ENCODE data around the gene TUBB4B. TPM values are rescaled to one million over a fixed set of nuclear protein-coding genes. Genes with fewer than 3 reads are reported as not detected.

Gene TUBB4B
- total and polyA plus RNA-seq, 2 donors from 2014 or later: 258 to 394 TPM

- H3K4me3 ChIP-seq (ENCODE audit: low read length in 3 of 3): no peak overlapping the region
- H3K36me3 ChIP-seq (ENCODE audit: control insufficient read depth in 2 of 3, insufficient read depth in 3 of 3, low read length in 3 of 3): no peaks in the 10 kb centered on the region
- no peak for FAIRE-seq
- TF ChIP-seq CTCF (IDR thresholded peaks at IDR 0.05; ENCODE audit: borderline replicate concordance, extremely low read depth, insufficient read depth): no peak
- H3K27me3 ChIP-seq (ENCODE audit: control insufficient read depth, insufficient read depth, low read length): no peaks in the 10 kb centered on the region
- no peaks in the 10 kb centered on the region for H3K9me3 ChIP-seq (ENCODE audit: control insufficient read depth in 2 of 3, insufficient read depth in 1 of 3, low read length in 3 of 3)
- no peak overlapping the region for H3K9ac ChIP-seq (ENCODE audit: low read length in 3 of 3)
- DNase-seq: peak in 1 of 5 donors; percentile 71
- intact Hi-C loops (cut with DNase I): no loop called here
- no peak overlapping the region for H3K27ac ChIP-seq (ENCODE audit: low read depth in 2 of 2, low read length in 2 of 2)
- peaks cover 0 to 31% (median 18%) of the 10 kb centered on the region in 3 donors for H3K4me1 ChIP-seq (ENCODE audit: control insufficient read depth in 2 of 3, insufficient read depth in 2 of 3, low read depth in 1 of 3, low read length in 3 of 3)
These were observed 13.1 kb upstream of the TUBB4B start for GRCh38 chr9:137227853-137228505.

GRCh38 chr9:137228506-137228967 lies 12.6 kb upstream of the TUBB4B start:
- TF ChIP-seq CTCF (IDR thresholded peaks at IDR 0.05; ENCODE audit: borderline replicate concordance, extremely low read depth, insufficient read depth): no peak
- no peaks in the 10 kb centered on the region for H3K27me3 ChIP-seq (ENCODE audit: control insufficient read depth, insufficient read depth, low read length)
- H3K9ac ChIP-seq (ENCODE audit: low read length in 3 of 3): no peak overlapping the region
- H3K4me1 ChIP-seq (ENCODE audit: control insufficient read depth in 2 of 3, insufficient read depth in 2 of 3, low read depth in 1 of 3, low read length in 3 of 3): peaks cover 0 to 29% (median 18%) of the 10 kb centered on the region in 3 donors
- H3K4me3 ChIP-seq (ENCODE audit: low read length in 3 of 3): no peak overlapping the region
- DNase-seq (peak in 1 of 5 donors; percentile 63), FAIRE-seq (no peak)
- no peak overlapping the region for H3K27ac ChIP-seq (ENCODE audit: low read depth in 2 of 2, low read length in 2 of 2)
- H3K9me3 ChIP-seq (ENCODE audit: control insufficient read depth in 2 of 3, insufficient read depth in 1 of 3, low read length in 3 of 3): no peaks in the 10 kb centered on the region
- no peaks in the 10 kb centered on the region for H3K36me3 ChIP-seq (ENCODE audit: control insufficient read depth in 2 of 3, insufficient read depth in 3 of 3, low read length in 3 of 3)
- intact Hi-C loops (cut with DNase I): no loop called here

GRCh38 chr9:137228968-137229896 lies 11.9 kb upstream of the TUBB4B start:
- intact Hi-C loops (cut with DNase I): no loop called here
- Histone ChIP-seq H3K9ac (ENCODE audit: low read length in 3 of 3) (no peak overlapping the region), H3K36me3 (ENCODE audit: control insufficient read depth in 2 of 3, insufficient read depth in 3 of 3, low read length in 3 of 3) (no peaks in the 10 kb centered on the region), H3K27me3 (ENCODE audit: control insufficient read depth, insufficient read depth, low read length) (no peaks in the 10 kb centered on the region), H3K4me3 (ENCODE audit: low read length in 3 of 3) (no peak overlapping the region), H3K9me3 (ENCODE audit: control insufficient read depth in 2 of 3, insufficient read depth in 1 of 3, low read length in 3 of 3) (no peaks in the 10 kb centered on the region), H3K27ac (ENCODE audit: low read depth in 2 of 2, low read length in 2 of 2) (peak overlapping the region in 1 of 2 donors; percentile 51), H3K4me1 (ENCODE audit: control insufficient read depth in 2 of 3, insufficient read depth in 2 of 3, low read depth in 1 of 3, low read length in 3 of 3) (peaks cover 0 to 26% (median 15%) of the 10 kb centered on the region in 3 donors)
- FAIRE-seq: no peak
- DNase-seq: peak in 1 of 5 donors; percentile 59
- no peak for TF ChIP-seq CTCF (IDR thresholded peaks at IDR 0.05; ENCODE audit: borderline replicate concordance, extremely low read depth, insufficient read depth)

Data from kidney (tissue), 14 donors.